Smooth muscle cell (in vitro differentiated cells): ENCODE data around the gene HS1BP3. TPM values are rescaled to one million over a fixed set of nuclear protein-coding genes. Genes with fewer than 3 reads are reported as not detected.

ENCODE experiments used
- DNase-seq: peaks from one replicate; lab custom pipeline; 2025; ENCODE audit not compliant: unreplicated experiment; lab: John Stamatoyannopoulos, UW
- H2AFZ ChIP-seq: fragments of 200-600 bp; sonication (generic); 2 replicates; pipeline ENCODE4 v1.6.0; 2016; ENCODE audit warnings: antibody characterized with exemption, low read depth, mild to moderate bottlenecking
- H3F3A ChIP-seq: fragments of 200-600 bp; sonication (generic); 2 replicates; pipeline ENCODE4 v1.6.0; 2017; ENCODE audit warnings: antibody characterized with exemption, low read depth
- H3K27ac ChIP-seq: fragments of 200-600 bp; sonication (generic); 2 replicates; pipeline ENCODE4 v1.5.1; 2016; ENCODE audit warnings: low read depth, mild to moderate bottlenecking
- H3K27me3 ChIP-seq: fragments of 200-600 bp; sonication (generic); 2 replicates; pipeline ENCODE4 v1.6.1; 2016; ENCODE audit warnings: low read depth, mild to moderate bottlenecking
- H3K36me3 ChIP-seq: fragments of 200-600 bp; sonication (generic); 2 replicates; pipeline ENCODE4 v1.5.1; 2016; ENCODE audit warnings: low read depth
- H3K4me1 ChIP-seq: fragments of 200-600 bp; sonication (generic); 2 replicates; pipeline ENCODE4 v1.5.1; 2016; ENCODE audit warnings: low read depth
- H3K4me2 ChIP-seq: fragments of 200-600 bp; sonication (generic); 2 replicates; pipeline ENCODE4 v1.6.0; 2016; ENCODE audit warnings: mild to moderate bottlenecking
- H3K4me3 ChIP-seq: fragments of 200-600 bp; sonication (generic); 2 replicates; pipeline ENCODE4 v1.5.1; 2016; ENCODE audit warnings: mild to moderate bottlenecking
- H3K79me2 ChIP-seq: fragments of 200-600 bp; sonication (generic); 2 replicates; pipeline ENCODE4 v1.6.0; 2016; ENCODE audit warnings: low read depth, mild to moderate bottlenecking
- H3K9ac ChIP-seq: fragments of 200-600 bp; sonication (generic); 2 replicates; pipeline ENCODE4 v1.6.0; 2016; ENCODE audit warnings: low read depth
- H3K9me3 ChIP-seq: fragments of 200-600 bp; sonication (generic); replicated peaks from 2 replicates; pipeline ENCODE4 v1.5.1; 2016; ENCODE audit warnings: low read depth
- H4K20me1 ChIP-seq: fragments of 200-600 bp; sonication (generic); 2 replicates; pipeline ENCODE4 v1.6.0; 2016; ENCODE audit warnings: low read depth
- WGBS: methylation state at CpG from one replicate; pipeline ENCODE4 v1.1.7; 2016; ENCODE audit warnings: low lambda C conversion rate; 5-methylcytosine and 5-hydroxymethylcytosine counted together
- polyA plus RNA-seq: library from polyadenylated mRNA; unstranded; fragments of >200 nt; fragmentation: Nextera tagmentation; extraction: Ambion mirVana; gene quantifications from 2 replicates; pipeline ENCODE4 v1.2.1, GENCODE V29; 2016
- total RNA-seq: library from RNA; depleted of rRNA; stranded (reverse); fragments of >200 nt; gene quantifications from 2 replicates; pipeline ENCODE4 v1.2.3, GENCODE V29; 2014
- TF ChIP-seq, protein P1 (sequence below): fragments of 200-600 bp; sonication (generic); IDR thresholded peaks from 2 replicates; pipeline ENCODE4 v1.5.1; 2017; ENCODE audit warnings: borderline replicate concordance, mild to moderate bottlenecking, antibody characterized with exemption; ENCODE audit not compliant: insufficient read depth, poor library complexity, severe bottlenecking

HS1BP3 gene
- total and polyA plus RNA-seq, 2 experiments from 2014 or later: 9.3 to 20.4 TPM

GRCh38 chr2:20579866-20580265 is 71.0 kb downstream of the HS1BP3 start:
- Histone ChIP-seq H3K36me3 (no peaks in the 10 kb centered on the region), H2AFZ (no peak overlapping the region), H3K9ac (peak overlapping the region; percentile 95), H3K27me3 (no peaks in the 10 kb centered on the region), H4K20me1 (no peaks in the 10 kb centered on the region), H3K27ac (peak overlapping the region; percentile 99), H3K9me3 (no peaks in the 10 kb centered on the region), H3K4me2 (peak overlapping the region; percentile 58), H3K4me3 (no peak overlapping the region), H3K4me1 (peaks cover 9% of the 10 kb centered on the region), H3F3A (peaks cover 9% of the 10 kb centered on the region), H3K79me2 (no peaks in the 10 kb centered on the region)
- WGBS: 70% methylated on average over 1 of the region's 1 CpG
- TF ChIP-seq, protein P1, sequence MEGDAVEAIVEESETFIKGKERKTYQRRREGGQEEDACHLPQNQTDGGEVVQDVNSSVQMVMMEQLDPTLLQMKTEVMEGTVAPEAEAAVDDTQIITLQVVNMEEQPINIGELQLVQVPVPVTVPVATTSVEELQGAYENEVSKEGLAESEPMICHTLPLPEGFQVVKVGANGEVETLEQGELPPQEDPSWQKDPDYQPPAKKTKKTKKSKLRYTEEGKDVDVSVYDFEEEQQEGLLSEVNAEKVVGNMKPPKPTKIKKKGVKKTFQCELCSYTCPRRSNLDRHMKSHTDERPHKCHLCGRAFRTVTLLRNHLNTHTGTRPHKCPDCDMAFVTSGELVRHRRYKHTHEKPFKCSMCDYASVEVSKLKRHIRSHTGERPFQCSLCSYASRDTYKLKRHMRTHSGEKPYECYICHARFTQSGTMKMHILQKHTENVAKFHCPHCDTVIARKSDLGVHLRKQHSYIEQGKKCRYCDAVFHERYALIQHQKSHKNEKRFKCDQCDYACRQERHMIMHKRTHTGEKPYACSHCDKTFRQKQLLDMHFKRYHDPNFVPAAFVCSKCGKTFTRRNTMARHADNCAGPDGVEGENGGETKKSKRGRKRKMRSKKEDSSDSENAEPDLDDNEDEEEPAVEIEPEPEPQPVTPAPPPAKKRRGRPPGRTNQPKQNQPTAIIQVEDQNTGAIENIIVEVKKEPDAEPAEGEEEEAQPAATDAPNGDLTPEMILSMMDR: no peak
- no peak for DNase-seq

GRCh38 chr2:20578895-20579825 is 71.7 kb downstream of the HS1BP3 start:
- peaks cover 5% of the 10 kb centered on the region for H3K4me1 ChIP-seq
- no peaks in the 10 kb centered on the region for H4K20me1 ChIP-seq
- peak overlapping the region; percentile 95 for H3K9ac ChIP-seq
- H3F3A ChIP-seq: peaks cover 7% of the 10 kb centered on the region
- H3K79me2 ChIP-seq: no peaks in the 10 kb centered on the region
- no peak overlapping the region for H2AFZ ChIP-seq
- no peak for DNase-seq
- peak overlapping the region; percentile 99 for H3K27ac ChIP-seq
- H3K9me3 ChIP-seq: no peaks in the 10 kb centered on the region
- 17% methylated on average over 15 of the region's 15 CpGs for WGBS
- peak overlapping the region; percentile 58 for H3K4me2 ChIP-seq
- H3K4me3 ChIP-seq: no peak overlapping the region
- H3K36me3 ChIP-seq: no peaks in the 10 kb centered on the region
- TF ChIP-seq, protein P1: no peak
- H3K27me3 ChIP-seq: no peaks in the 10 kb centered on the region

GRCh38 chr2:20578266-20578894 is 72.5 kb downstream of the HS1BP3 start:
- Histone ChIP-seq H3K9ac (peak overlapping the region; percentile 95), H3K4me3 (no peak overlapping the region), H4K20me1 (no peaks in the 10 kb centered on the region), H3K27ac (peak overlapping the region; percentile 99), H2AFZ (no peak overlapping the region), H3K4me2 (peak overlapping the region; percentile 38), H3F3A (peaks cover 7% of the 10 kb centered on the region), H3K36me3 (no peaks in the 10 kb centered on the region), H3K79me2 (no peaks in the 10 kb centered on the region), H3K27me3 (no peaks in the 10 kb centered on the region), H3K9me3 (no peaks in the 10 kb centered on the region), H3K4me1 (peaks cover 5% of the 10 kb centered on the region)
- no peak for DNase-seq
- whole genome bisulfite sequencing: 80% methylated on average over 6 of the region's 6 CpGs
- TF ChIP-seq, protein P1: no peak
